Renal pelvis (tissue), 4 donors: ENCODE data around the gene AGAP9. TPM values are rescaled to one million over a fixed set of nuclear protein-coding genes. Genes with fewer than 3 reads are reported as not detected.
A peak's percentile ranks its signal among the peaks of the same experiment; 100 is the strongest.
"Not testable (repeated sequence)": the region's sequence is repeated elsewhere in the genome, so short reads cannot be mapped to it uniquely, and the experiment has no call there.

Experiments used
- DNase-seq: peaks from one replicate; pipeline ENCODE4 v3.0.0-alpha.2; 2013
- polyA plus RNA-seq, 3 donors: library from polyadenylated mRNA; unstranded; fragments of 120-200 nt; gene quantifications; one replicate each; pipeline ENCODE4 v1.2.1, GENCODE V29; 2013; ENCODE audit not compliant: insufficient read length in 3 of 3

Gene AGAP9
- polyA plus RNA-seq, 3 donors, result 8.5 to 63.7 (median 43.6) TPM

- DNase-seq, result no peak
Measured at GRCh38 chr10:47458466-47459154, 64.8 kb downstream of the AGAP9 start.

GRCh38 chr10:47457826-47458225 is 65.6 kb downstream of the AGAP9 start:
- no peak for DNase-seq

- DNase-seq, result no peak
Measured at GRCh38 chr10:47457528-47457820, 66.0 kb downstream of the AGAP9 start.

GRCh38 chr10:47456794-47457527 is 66.5 kb downstream of the AGAP9 start:
- DNase-seq, result no peak

GRCh38 chr10:47456079-47456785 is 67.2 kb downstream of the AGAP9 start:
- DNase-seq, result peak; percentile 24

- DNase-seq, result not testable (repeated sequence)
Measured at GRCh38 chr10:47455350-47456078, 67.9 kb downstream of the AGAP9 start.

- no peak for DNase-seq
Measured at GRCh38 chr10:47454780-47455058, 68.7 kb downstream of the AGAP9 start.

GRCh38 chr10:47454008-47454779 is 69.2 kb downstream of the AGAP9 start:
- DNase-seq, result no peak

GRCh38 chr10:47453141-47454007 is 70.1 kb downstream of the AGAP9 start:
- no peak for DNase-seq

GRCh38 chr10:47452495-47453140 is 70.8 kb downstream of the AGAP9 start:
- no peak for DNase-seq

GRCh38 chr10:47451998-47452494 is 71.4 kb downstream of the AGAP9 start:
- DNase-seq, result no peak

Other genes with a start within 250 kb of the AGAP9 start
- gene GDF10, start 223.4 kb downstream of the AGAP9 start, polyA plus RNA-seq, result 1 to 10 TPM; 1.4 to 2.3 (median 1.7) TPM
- not detected for gene GDF2, start 201.2 kb downstream of the AGAP9 start, polyA plus RNA-seq
- under 1 TPM; 0.09 to 0.23 (median 0.13) TPM for gene RBP3, start 175.3 kb downstream of the AGAP9 start, polyA plus RNA-seq
- gene ZNF488, start 139.3 kb downstream of the AGAP9 start, polyA plus RNA-seq, result 1 to 10 TPM; 4.8 to 5.7 (median 5.4) TPM
- gene ANXA8, start 39.5 kb downstream of the AGAP9 start, polyA plus RNA-seq, result under 1 TPM; 0.10 to 0.32 (median 0.24) TPM
- not detected for gene FAM25G, start 31.9 kb downstream of the AGAP9 start, polyA plus RNA-seq
- gene SYT15B, start 240.0 kb upstream of the AGAP9 start, polyA plus RNA-seq, result 1 to 10 TPM; 2.3 to 3.1 (median 2.8) TPM